ENCODE results near the gene CLMN.

Gene CLMN

GRCh38 chr14:95322651-95323050 is 2.9 kb upstream of the CLMN start:
- Mint-ChIP-seq H3K27me3 (ENCODE audit: low read depth, poor library complexity) (peaks cover 40% of the 10 kb centered on the region), H3K9me3 (peaks cover 13% of the 10 kb centered on the region), H3K27ac (no peak overlapping the region), H3K4me3 (no peak overlapping the region), H3K36me3 (ENCODE audit: low read depth) (no peaks in the 10 kb centered on the region), H3K4me1 (peaks cover 37% of the 10 kb centered on the region)
- no peak for DNase-seq
- TF ChIP-seq CTCF (IDR thresholded peaks at IDR 0.05) = no peak

GRCh38 chr14:95321693-95322455 is 2.2 kb upstream of the CLMN start:
- no peak overlapping the region for H3K27ac Mint-ChIP-seq
- peaks cover 7% of the 10 kb centered on the region for H3K9me3 Mint-ChIP-seq
- peaks cover 43% of the 10 kb centered on the region for H3K27me3 Mint-ChIP-seq (ENCODE audit: low read depth, poor library complexity)

GRCh38 chr14:95320955-95321600 is 1.4 kb upstream of the CLMN start:
- H3K27ac Mint-ChIP-seq = no peak overlapping the region
- H3K4me3 Mint-ChIP-seq = peak overlapping the region; percentile 78
- peaks cover 3% of the 10 kb centered on the region for H3K9me3 Mint-ChIP-seq
- H3K4me1 Mint-ChIP-seq = peaks cover 45% of the 10 kb centered on the region
- peaks cover 41% of the 10 kb centered on the region for H3K27me3 Mint-ChIP-seq (ENCODE audit: low read depth, poor library complexity)
- no peak for DNase-seq
- no peaks in the 10 kb centered on the region for H3K36me3 Mint-ChIP-seq (ENCODE audit: low read depth)
- TF ChIP-seq CTCF (IDR thresholded peaks at IDR 0.05) = no peak

More at GRCh38 chr14:95321693-95322455, 2.2 kb upstream of the CLMN start:
- Mint-ChIP-seq H3K36me3 (ENCODE audit: low read depth) (no peaks in the 10 kb centered on the region), H3K4me1 (peaks cover 43% of the 10 kb centered on the region), H3K4me3 (no peak overlapping the region)
- no peak for TF ChIP-seq CTCF (IDR thresholded peaks at IDR 0.05)
- DNase-seq = no peak

- no peak for DNase-seq
- no peak for TF ChIP-seq CTCF (IDR thresholded peaks at IDR 0.05)
- Mint-ChIP-seq H3K9me3 (no peaks in the 10 kb centered on the region), H3K36me3 (ENCODE audit: low read depth) (no peaks in the 10 kb centered on the region), H3K27me3 (ENCODE audit: low read depth, poor library complexity) (peaks cover 40% of the 10 kb centered on the region), H3K4me1 (peaks cover 45% of the 10 kb centered on the region), H3K27ac (no peak overlapping the region), H3K4me3 (peak overlapping the region; percentile 78)
These were observed 579 bp upstream of the CLMN start for GRCh38 chr14:95320078-95320895.

- DNase-seq = no peak
- Mint-ChIP-seq H3K9me3 (no peaks in the 10 kb centered on the region), H3K4me1 (peaks cover 50% of the 10 kb centered on the region), H3K4me3 (peak overlapping the region; percentile 88), H3K27ac (no peak overlapping the region), H3K36me3 (ENCODE audit: low read depth) (no peaks in the 10 kb centered on the region), H3K27me3 (ENCODE audit: low read depth, poor library complexity) (peaks cover 38% of the 10 kb centered on the region)
- no peak for TF ChIP-seq CTCF (IDR thresholded peaks at IDR 0.05)
These were observed 1.1 kb downstream of the CLMN start for GRCh38 chr14:95318399-95319311.

All from nephron progenitor cell (in vitro differentiated cells).